ENCODE measurements around the gene BCAS3. TPM values are rescaled to one million over a fixed set of nuclear protein-coding genes. Genes with fewer than 3 reads are reported as not detected.
A peak's percentile ranks its signal among the peaks of the same experiment; 100 is the strongest.

Gene BCAS3
- total RNA-seq, 3 donors from 2014 or later, result 21.6 to 33.4 (median 32.1) TPM

DNA sequence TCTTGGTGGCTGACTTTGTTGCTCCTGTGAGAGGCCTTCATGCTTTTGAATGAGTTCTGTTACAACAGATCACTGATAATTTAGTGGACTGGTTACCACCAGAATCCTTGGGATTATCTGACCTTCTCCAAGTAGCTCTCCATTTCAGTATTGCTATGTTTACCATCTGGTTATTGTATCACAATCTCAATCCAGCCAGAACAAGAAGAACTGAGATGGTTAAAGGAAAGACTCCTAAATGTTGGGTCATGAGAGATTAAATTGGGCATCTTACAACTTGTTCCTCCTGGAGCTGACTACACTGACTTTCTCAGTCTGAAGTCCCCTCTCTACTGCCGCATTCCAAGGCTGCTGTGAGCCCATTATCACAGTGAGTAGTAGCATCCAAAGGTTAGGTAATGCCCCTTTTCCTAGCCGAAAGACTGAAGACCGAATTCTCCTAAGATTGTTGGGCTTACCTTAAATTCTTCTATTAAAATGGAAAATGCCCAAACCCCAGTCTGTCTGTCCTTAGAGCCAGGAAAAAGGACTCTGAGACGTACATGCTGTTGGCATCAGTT is 540.3 kb downstream of the BCAS3 start:
- no peaks in the 10 kb centered on the region for H3K9me3 ChIP-seq
- DNase-seq, result no peak
- ATAC-seq, result no peak
- TF ChIP-seq, protein P1, sequence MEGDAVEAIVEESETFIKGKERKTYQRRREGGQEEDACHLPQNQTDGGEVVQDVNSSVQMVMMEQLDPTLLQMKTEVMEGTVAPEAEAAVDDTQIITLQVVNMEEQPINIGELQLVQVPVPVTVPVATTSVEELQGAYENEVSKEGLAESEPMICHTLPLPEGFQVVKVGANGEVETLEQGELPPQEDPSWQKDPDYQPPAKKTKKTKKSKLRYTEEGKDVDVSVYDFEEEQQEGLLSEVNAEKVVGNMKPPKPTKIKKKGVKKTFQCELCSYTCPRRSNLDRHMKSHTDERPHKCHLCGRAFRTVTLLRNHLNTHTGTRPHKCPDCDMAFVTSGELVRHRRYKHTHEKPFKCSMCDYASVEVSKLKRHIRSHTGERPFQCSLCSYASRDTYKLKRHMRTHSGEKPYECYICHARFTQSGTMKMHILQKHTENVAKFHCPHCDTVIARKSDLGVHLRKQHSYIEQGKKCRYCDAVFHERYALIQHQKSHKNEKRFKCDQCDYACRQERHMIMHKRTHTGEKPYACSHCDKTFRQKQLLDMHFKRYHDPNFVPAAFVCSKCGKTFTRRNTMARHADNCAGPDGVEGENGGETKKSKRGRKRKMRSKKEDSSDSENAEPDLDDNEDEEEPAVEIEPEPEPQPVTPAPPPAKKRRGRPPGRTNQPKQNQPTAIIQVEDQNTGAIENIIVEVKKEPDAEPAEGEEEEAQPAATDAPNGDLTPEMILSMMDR (IDR thresholded peaks at IDR 0.05), result no peak
- no peaks in the 10 kb centered on the region for H3K4me1 ChIP-seq (ENCODE audit: low read depth)
- intact Hi-C loops (cut with DNase I, micrococcal nuclease), result no loop called here
- H3K36me3 ChIP-seq (ENCODE audit: low read depth), result no peaks in the 10 kb centered on the region
- no peak overlapping the region for H3K4me3 ChIP-seq

DNA sequence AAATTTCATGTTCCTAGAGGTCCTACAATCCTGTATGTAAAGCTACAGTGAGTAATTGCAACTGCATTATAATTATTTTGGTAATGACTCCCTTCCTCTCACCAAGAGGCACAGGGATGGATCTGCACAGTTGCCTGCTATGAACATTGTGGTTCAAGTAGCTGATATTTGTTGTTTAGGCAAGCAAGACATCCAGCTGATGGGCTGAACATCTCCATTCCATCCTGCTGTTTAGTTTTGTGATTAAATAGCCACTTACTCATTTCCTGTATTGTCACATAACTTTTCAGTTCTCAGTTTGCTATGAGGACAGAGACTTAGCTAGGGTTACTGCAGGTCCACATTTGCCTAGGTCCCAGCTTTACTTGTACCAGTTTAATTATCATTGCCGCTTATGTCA is 540.8 kb downstream of the BCAS3 start:
- TF ChIP-seq, protein P1 (IDR thresholded peaks at IDR 0.05), result no peak
- intact Hi-C loops (cut with DNase I, micrococcal nuclease), result no loop called here
- no peak for DNase-seq
- no peaks in the 10 kb centered on the region for H3K4me1 ChIP-seq (ENCODE audit: low read depth)
- ATAC-seq, result peak; percentile 31
- H3K9me3 ChIP-seq, result no peaks in the 10 kb centered on the region
- H3K36me3 ChIP-seq (ENCODE audit: low read depth), result no peaks in the 10 kb centered on the region
- no peak overlapping the region for H3K4me3 ChIP-seq

DNA sequence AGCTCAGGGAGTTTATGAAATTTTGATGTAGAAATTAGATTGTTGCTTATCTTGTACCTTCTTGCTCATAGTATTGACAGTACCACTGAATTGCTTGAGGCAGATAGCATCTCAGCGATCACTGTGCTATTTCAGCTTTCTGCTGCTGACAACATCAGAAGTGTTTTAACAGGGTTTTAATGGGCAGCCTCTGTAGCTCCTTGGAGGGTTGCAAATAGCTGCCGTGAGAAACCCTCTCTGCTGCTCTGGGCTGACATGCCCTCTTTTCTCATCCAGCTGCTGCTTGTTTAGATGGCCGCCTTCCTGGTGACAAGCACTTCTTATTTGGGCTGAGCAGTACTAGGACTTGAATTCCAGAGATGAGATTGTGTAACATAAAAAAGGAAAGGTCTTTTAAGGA is 541.8 kb downstream of the BCAS3 start:
- Histone ChIP-seq H3K4me1 (ENCODE audit: low read depth) (no peaks in the 10 kb centered on the region), H3K36me3 (ENCODE audit: low read depth) (no peaks in the 10 kb centered on the region), H3K9me3 (no peaks in the 10 kb centered on the region), H3K4me3 (no peak overlapping the region)
- DNase-seq (no peak), ATAC-seq (peak; percentile 31)
- TF ChIP-seq, protein P1 (IDR thresholded peaks at IDR 0.05), result no peak
- intact Hi-C loops (cut with DNase I, micrococcal nuclease), result no loop called here

DNA sequence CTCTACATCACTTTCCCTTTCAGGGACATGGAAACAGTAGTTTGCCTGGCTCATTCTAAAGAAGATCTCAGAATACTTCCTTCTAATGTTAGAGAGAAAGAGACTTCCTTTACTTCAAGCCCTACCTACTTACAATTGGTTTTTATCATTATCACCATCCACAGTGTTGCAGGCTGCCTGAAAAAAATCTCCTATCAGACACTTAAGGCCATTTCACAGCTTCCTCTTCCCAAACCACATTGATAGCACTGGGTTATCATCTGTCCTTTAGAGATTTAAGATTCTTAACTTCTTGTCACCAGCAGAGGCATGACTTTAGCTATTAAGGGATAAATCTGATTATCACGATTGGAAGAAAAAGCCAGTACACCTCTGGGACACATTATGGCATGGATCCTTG is 543.5 kb downstream of the BCAS3 start:
- TF ChIP-seq, protein P1 (IDR thresholded peaks at IDR 0.05), result no peak
- Histone ChIP-seq H3K4me3 (no peak overlapping the region), H3K9me3 (no peaks in the 10 kb centered on the region), H3K36me3 (ENCODE audit: low read depth) (no peaks in the 10 kb centered on the region), H3K4me1 (ENCODE audit: low read depth) (no peaks in the 10 kb centered on the region)
- ATAC-seq (no peak), DNase-seq (no peak)
- intact Hi-C loops (cut with DNase I, micrococcal nuclease), result no loop called here

DNA sequence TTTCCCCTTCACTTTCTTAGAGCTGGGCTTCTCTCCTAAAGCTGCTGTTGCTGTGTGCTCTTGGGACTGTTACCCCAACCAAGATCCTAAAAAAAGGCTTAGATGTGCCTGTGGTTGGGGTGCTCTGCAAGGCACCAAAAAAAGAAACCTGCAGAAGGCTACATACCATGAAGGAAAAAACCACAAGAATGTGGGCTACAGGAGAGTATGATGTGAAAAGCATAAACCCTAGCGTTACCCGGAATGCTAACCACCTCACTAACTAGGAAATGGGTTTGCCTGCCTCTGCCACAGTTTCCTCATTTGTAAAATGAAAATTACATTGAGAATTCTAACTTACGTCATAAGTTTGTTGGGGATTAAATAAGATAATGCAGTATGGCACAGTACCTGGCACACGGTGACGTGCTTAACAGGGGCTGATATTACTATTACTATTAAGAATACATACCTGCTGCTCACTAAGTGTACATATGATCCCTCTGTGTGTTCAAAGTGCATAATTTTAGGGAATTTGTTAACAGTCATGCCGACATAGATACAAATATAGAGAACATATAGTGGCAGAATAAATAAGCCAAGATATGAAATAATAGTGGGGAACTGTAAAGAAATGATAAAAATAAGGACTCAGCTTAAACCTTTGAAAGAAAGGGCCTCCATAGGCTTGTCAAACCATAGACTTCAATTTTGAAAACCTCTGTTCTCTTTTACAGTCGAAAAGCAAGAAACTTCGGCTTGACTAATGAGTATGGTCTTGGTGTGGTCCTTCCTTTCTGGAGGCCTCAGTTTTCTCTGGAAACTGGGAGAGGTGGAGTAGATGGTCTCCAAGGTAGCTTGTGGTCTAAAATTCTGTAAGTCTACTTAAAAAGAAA is 544.2 kb downstream of the BCAS3 start:
- H3K9me3 ChIP-seq, result no peaks in the 10 kb centered on the region
- no peak for ATAC-seq
- no peaks in the 10 kb centered on the region for H3K4me1 ChIP-seq (ENCODE audit: low read depth)
- DNase-seq, result no peak
- intact Hi-C loops (cut with DNase I, micrococcal nuclease), result no loop called here
- TF ChIP-seq, protein P1 (IDR thresholded peaks at IDR 0.05), result no peak
- no peak overlapping the region for H3K4me3 ChIP-seq
- no peaks in the 10 kb centered on the region for H3K36me3 ChIP-seq (ENCODE audit: low read depth)

Measured in mucosa of descending colon (tissue), 3 donors.